ENCODE results near the gene STK32B. TPM values are rescaled to one million over a fixed set of nuclear protein-coding genes. Genes with fewer than 3 reads are reported as not detected.

The STK32B gene
- total and polyA plus RNA-seq, 2 experiments from 2014 or later = 0.71 to 2.3 TPM

DNA sequence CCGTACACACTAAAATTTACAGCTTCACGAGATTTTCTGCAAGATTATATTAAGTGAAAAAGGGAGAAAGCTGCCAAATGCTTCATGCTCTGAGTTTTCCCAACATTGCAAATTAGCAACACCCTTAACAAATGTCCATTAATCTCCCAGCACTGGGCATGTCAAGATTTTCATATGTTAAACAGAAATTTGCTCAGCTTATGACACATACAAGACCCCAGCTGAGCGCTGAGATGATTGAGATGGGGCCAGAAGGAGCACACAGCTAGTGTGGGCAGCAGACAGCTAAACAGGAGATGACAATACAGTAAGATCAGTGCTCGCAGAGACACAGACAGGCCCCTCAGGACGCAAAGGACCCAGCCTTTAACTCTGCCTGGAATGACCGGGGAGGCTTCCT is 208.8 kb downstream of the STK32B start (continued):
- TF ChIP-seq REST (IDR thresholded peaks at IDR 0.05; ENCODE audit: unreplicated experiment) = no peak
- no peak for TF ChIP-seq ZNF114 (CRISPR knock-in tag; IDR thresholded peaks at IDR 0.05)
- TF ChIP-seq CREB1 (CRISPR knock-in tag; IDR thresholded peaks at IDR 0.05; ENCODE audit: low read depth) = no peak
- TF ChIP-seq POLR2AphosphoS5 (IDR thresholded peaks at IDR 0.05; ENCODE audit: low read depth) = no peak
- no peak for TF ChIP-seq JUNB (IDR thresholded peaks at IDR 0.05; ENCODE audit: unreplicated experiment)
- no peak for TF ChIP-seq EZH2phosphoT487 (IDR thresholded peaks at IDR 0.05; ENCODE audit: unreplicated experiment)
- TF ChIP-seq EZH2 (IDR thresholded peaks at IDR 0.05; ENCODE audit: low read depth, unreplicated experiment) = no peak
- no peak for TF ChIP-seq ETS1 (IDR thresholded peaks at IDR 0.05)
- TF ChIP-seq ZNF331 (CRISPR knock-in tag; IDR thresholded peaks at IDR 0.05; ENCODE audit: low read depth) = no peak

- Mint-ChIP-seq H3K36me3 (ENCODE audit: low read depth) (no peaks in the 10 kb centered on the region), H3K27ac (no peak overlapping the region), H3K9me3 (no peaks in the 10 kb centered on the region), H3K4me1 (no peaks in the 10 kb centered on the region), H3K27me3 (ENCODE audit: insufficient read depth, low read depth, poor library complexity) (peaks cover 3% of the 10 kb centered on the region), H3K4me3 (no peak overlapping the region)
- Histone ChIP-seq H2AFZ (no peak overlapping the region), H3K4me3 (no peak overlapping the region), H3K27ac (ENCODE audit: low read depth) (no peak overlapping the region), H3K9me2 (ENCODE audit: insufficient read depth) (no peaks in the 10 kb centered on the region), H3K4me1 (ENCODE audit: insufficient read depth) (no peaks in the 10 kb centered on the region), H3K4me2 (no peak overlapping the region), H4K20me1 (replicated peaks; ENCODE audit: insufficient read depth) (no peaks in the 10 kb centered on the region), H3K36me3 (ENCODE audit: insufficient read depth) (no peaks in the 10 kb centered on the region), H3K27me3 (ENCODE audit: insufficient read depth) (no peaks in the 10 kb centered on the region), H3K79me2 (replicated peaks; ENCODE audit: insufficient read depth) (no peaks in the 10 kb centered on the region), H3F3A (replicated peaks; ENCODE audit: low read depth) (no peaks in the 10 kb centered on the region)
- ATAC-seq = no peak
- no peak for DNase-seq (ENCODE audit: low spot score)
- no peak for TF ChIP-seq REST (IDR thresholded peaks at IDR 0.05; ENCODE audit: unreplicated experiment)
- no peak for TF ChIP-seq JUNB (IDR thresholded peaks at IDR 0.05; ENCODE audit: unreplicated experiment)
- no peak for TF ChIP-seq STAT1 (IDR thresholded peaks at IDR 0.05; ENCODE audit: unreplicated experiment)
- no peak for TF ChIP-seq CREB1 (CRISPR knock-in tag; IDR thresholded peaks at IDR 0.05; ENCODE audit: low read depth)
- no peak for TF ChIP-seq POLR2AphosphoS5 (IDR thresholded peaks at IDR 0.05; ENCODE audit: low read depth)
- TF ChIP-seq ZNF331 (CRISPR knock-in tag; IDR thresholded peaks at IDR 0.05; ENCODE audit: low read depth) = no peak
- TF ChIP-seq, protein P1, sequence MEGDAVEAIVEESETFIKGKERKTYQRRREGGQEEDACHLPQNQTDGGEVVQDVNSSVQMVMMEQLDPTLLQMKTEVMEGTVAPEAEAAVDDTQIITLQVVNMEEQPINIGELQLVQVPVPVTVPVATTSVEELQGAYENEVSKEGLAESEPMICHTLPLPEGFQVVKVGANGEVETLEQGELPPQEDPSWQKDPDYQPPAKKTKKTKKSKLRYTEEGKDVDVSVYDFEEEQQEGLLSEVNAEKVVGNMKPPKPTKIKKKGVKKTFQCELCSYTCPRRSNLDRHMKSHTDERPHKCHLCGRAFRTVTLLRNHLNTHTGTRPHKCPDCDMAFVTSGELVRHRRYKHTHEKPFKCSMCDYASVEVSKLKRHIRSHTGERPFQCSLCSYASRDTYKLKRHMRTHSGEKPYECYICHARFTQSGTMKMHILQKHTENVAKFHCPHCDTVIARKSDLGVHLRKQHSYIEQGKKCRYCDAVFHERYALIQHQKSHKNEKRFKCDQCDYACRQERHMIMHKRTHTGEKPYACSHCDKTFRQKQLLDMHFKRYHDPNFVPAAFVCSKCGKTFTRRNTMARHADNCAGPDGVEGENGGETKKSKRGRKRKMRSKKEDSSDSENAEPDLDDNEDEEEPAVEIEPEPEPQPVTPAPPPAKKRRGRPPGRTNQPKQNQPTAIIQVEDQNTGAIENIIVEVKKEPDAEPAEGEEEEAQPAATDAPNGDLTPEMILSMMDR (conservative IDR thresholded peaks at IDR 0.05; ENCODE audit: low read depth in 2 of 2) = no peak
- no peak for TF ChIP-seq ZNF114 (CRISPR knock-in tag; IDR thresholded peaks at IDR 0.05)
Measured at GRCh38 chr4:5261866-5262265, 210.6 kb downstream of the STK32B start.
